ENCODE measurements around the gene SRXN1. TPM values are rescaled to one million over a fixed set of nuclear protein-coding genes. Genes with fewer than 3 reads are reported as not detected.

The SRXN1 gene
- total and polyA plus RNA-seq, 9 of the 15 experiments (the other 6 are each of a cell fraction or from before 2014, with no cell fraction given): 6.8 to 36.4 (median 21.6) TPM

- TF ChIP-seq, protein P1, sequence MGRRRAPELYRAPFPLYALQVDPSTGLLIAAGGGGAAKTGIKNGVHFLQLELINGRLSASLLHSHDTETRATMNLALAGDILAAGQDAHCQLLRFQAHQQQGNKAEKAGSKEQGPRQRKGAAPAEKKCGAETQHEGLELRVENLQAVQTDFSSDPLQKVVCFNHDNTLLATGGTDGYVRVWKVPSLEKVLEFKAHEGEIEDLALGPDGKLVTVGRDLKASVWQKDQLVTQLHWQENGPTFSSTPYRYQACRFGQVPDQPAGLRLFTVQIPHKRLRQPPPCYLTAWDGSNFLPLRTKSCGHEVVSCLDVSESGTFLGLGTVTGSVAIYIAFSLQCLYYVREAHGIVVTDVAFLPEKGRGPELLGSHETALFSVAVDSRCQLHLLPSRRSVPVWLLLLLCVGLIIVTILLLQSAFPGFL (CRISPR knock-in tag; IDR thresholded peaks at IDR 0.05): no peak
- TF ChIP-seq ZBTB8A (IDR thresholded peaks at IDR 0.05; ENCODE audit: partially characterized antibody) (no peak), SRSF9 (IDR thresholded peaks at IDR 0.05; ENCODE audit: borderline replicate concordance, low read depth, low read length) (no peak), ZNF444 (CRISPR knock-in tag; IDR thresholded peaks at IDR 0.05) (no peak), FUS (optimal IDR thresholded peaks at IDR 0.05; ENCODE audit: low read depth, low read length) (no peak), ZEB2 (IDR thresholded peaks at IDR 0.05) (no peak), RBM14 (IDR thresholded peaks at IDR 0.05; ENCODE audit: borderline replicate concordance, insufficient read depth, low read depth, low read length) (no peak), CBX5 (IDR thresholded peaks at IDR 0.05; ENCODE audit: borderline replicate concordance, low read depth) (no peak), STAT5B (CRISPR knock-in tag; IDR thresholded peaks at IDR 0.05) (no peak), ZNF134 (CRISPR knock-in tag; conservative IDR thresholded peaks at IDR 0.05) (no peak), THRA (IDR thresholded peaks at IDR 0.05) (no peak), RBM25 (IDR thresholded peaks at IDR 0.05; ENCODE audit: low read depth, low read length, severe bottlenecking) (no peak), NR2F6 (CRISPR knock-in tag; IDR thresholded peaks at IDR 0.05) (no peak)
- TF ChIP-seq, protein P2, sequence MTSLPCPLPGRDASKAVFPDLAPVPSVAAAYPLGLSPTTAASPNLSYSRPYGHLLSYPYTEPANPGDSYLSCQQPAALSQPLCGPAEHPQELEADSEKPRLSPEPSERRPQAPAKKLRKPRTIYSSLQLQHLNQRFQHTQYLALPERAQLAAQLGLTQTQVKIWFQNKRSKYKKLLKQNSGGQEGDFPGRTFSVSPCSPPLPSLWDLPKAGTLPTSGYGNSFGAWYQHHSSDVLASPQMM (CRISPR knock-in tag; IDR thresholded peaks at IDR 0.05): no peak
- TF ChIP-seq, protein P3, sequence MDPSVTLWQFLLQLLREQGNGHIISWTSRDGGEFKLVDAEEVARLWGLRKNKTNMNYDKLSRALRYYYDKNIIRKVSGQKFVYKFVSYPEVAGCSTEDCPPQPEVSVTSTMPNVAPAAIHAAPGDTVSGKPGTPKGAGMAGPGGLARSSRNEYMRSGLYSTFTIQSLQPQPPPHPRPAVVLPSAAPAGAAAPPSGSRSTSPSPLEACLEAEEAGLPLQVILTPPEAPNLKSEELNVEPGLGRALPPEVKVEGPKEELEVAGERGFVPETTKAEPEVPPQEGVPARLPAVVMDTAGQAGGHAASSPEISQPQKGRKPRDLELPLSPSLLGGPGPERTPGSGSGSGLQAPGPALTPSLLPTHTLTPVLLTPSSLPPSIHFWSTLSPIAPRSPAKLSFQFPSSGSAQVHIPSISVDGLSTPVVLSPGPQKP (CRISPR knock-in tag; IDR thresholded peaks at IDR 0.05): no peak
- TF ChIP-seq, protein P4, sequence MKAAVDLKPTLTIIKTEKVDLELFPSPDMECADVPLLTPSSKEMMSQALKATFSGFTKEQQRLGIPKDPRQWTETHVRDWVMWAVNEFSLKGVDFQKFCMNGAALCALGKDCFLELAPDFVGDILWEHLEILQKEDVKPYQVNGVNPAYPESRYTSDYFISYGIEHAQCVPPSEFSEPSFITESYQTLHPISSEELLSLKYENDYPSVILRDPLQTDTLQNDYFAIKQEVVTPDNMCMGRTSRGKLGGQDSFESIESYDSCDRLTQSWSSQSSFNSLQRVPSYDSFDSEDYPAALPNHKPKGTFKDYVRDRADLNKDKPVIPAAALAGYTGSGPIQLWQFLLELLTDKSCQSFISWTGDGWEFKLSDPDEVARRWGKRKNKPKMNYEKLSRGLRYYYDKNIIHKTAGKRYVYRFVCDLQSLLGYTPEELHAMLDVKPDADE (conservative IDR thresholded peaks at IDR 0.05; ENCODE audit: control insufficient read depth, low read depth, low read length): no peak
- TF ChIP-seq, protein P5, sequence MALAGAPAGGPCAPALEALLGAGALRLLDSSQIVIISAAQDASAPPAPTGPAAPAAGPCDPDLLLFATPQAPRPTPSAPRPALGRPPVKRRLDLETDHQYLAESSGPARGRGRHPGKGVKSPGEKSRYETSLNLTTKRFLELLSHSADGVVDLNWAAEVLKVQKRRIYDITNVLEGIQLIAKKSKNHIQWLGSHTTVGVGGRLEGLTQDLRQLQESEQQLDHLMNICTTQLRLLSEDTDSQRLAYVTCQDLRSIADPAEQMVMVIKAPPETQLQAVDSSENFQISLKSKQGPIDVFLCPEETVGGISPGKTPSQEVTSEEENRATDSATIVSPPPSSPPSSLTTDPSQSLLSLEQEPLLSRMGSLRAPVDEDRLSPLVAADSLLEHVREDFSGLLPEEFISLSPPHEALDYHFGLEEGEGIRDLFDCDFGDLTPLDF (CRISPR knock-in tag; IDR thresholded peaks at IDR 0.05): no peak
- TF ChIP-seq, protein P6, sequence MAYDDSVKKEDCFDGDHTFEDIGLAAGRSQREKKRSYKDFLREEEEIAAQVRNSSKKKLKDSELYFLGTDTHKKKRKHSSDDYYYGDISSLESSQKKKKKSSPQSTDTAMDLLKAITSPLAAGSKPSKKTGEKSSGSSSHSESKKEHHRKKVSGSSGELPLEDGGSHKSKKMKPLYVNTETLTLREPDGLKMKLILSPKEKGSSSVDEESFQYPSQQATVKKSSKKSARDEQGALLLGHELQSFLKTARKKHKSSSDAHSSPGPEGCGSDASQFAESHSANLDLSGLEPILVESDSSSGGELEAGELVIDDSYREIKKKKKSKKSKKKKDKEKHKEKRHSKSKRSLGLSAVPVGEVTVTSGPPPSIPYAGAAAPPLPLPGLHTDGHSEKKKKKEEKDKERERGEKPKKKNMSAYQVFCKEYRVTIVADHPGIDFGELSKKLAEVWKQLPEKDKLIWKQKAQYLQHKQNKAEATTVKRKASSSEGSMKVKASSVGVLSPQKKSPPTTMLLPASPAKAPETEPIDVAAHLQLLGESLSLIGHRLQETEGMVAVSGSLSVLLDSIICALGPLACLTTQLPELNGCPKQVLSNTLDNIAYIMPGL (CRISPR knock-in tag; IDR thresholded peaks at IDR 0.05): no peak
Observed at GRCh38 chr20:651713-652614, 1.0 kb downstream of the SRXN1 start (continued).

All from K562 (cell line).